Glutamatergic neuron (in vitro differentiated cells): ENCODE measurements around the gene SPIRE2. TPM values are rescaled to one million over a fixed set of nuclear protein-coding genes. Genes with fewer than 3 reads are reported as not detected.

Experiments used
- DNase-seq: peaks from one replicate; pipeline ENCODE4 v3.0.0; 2022
- H3K27ac Mint-ChIP-seq: one replicate; pipeline ENCODE4 v1.8.0; 2020; ENCODE audit warnings: mild to moderate bottlenecking, mixed read lengths, inconsistent platforms; ENCODE audit not compliant: unreplicated experiment
- H3K27me3 Mint-ChIP-seq: one replicate; pipeline ENCODE4 v1.8.0; 2020; ENCODE audit warnings: mild to moderate bottlenecking, moderate library complexity, mixed read lengths, inconsistent platforms; ENCODE audit not compliant: unreplicated experiment
- H3K36me3 Mint-ChIP-seq: one replicate; pipeline ENCODE4 v1.8.0; 2020; ENCODE audit warnings: mild to moderate bottlenecking, mixed read lengths, inconsistent platforms; ENCODE audit not compliant: unreplicated experiment
- H3K4me1 Mint-ChIP-seq: one replicate; pipeline ENCODE4 v1.8.0; 2020; ENCODE audit warnings: mild to moderate bottlenecking, low read depth, mixed read lengths, inconsistent platforms; ENCODE audit not compliant: unreplicated experiment
- H3K4me3 Mint-ChIP-seq: one replicate; pipeline ENCODE4 v1.8.0; 2020; ENCODE audit warnings: mild to moderate bottlenecking, mixed read lengths, inconsistent platforms; ENCODE audit not compliant: unreplicated experiment
- H3K9me3 Mint-ChIP-seq: one replicate; pipeline ENCODE4 v1.8.0; 2020; ENCODE audit warnings: mild to moderate bottlenecking, moderate library complexity, mixed read lengths, inconsistent platforms; ENCODE audit not compliant: unreplicated experiment
- total RNA-seq: library from RNA; stranded (reverse); fragmentation: NEBNext Ultra II Directional; extraction: Animal tissue kit (Norgen Biotek cat#: 25700); gene quantifications from one replicate; pipeline ENCODE4 v1.2.1, GENCODE V29; 2021; ENCODE audit not compliant: unreplicated experiment
- TF ChIP-seq, protein P1 (sequence below): fragments of 200-600 bp; sonication (generic); IDR thresholded peaks from one replicate; pipeline ENCODE4 v1.5.0; 2021; ENCODE audit not compliant: partially characterized antibody, unreplicated experiment

SPIRE2 gene
- total RNA-seq, 1 donor from 2014 or later, result 39.2 TPM

DNA sequence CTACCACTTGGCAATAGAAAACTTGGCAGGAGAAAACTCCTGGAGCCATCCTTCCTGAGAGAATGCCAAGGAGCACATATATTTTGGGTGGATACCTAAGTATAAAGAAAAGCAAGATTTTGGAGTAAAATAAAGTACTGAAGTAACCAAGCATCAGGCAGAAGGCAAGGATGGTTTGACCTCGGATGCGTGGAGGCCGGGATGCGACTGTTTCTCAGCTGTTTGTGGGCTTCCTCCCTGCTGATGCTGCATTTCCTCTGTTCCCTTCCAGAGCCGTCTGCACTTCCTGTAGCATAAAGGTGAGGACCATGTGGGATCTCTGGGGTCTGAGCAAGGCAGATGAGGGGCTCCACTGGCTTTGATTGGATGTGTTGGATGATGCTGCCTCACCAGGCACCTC, 39.6 kb downstream of the SPIRE2 start:
- Mint-ChIP-seq H3K27ac (no peak overlapping the region), H3K4me3 (no peak overlapping the region), H3K36me3 (peaks cover 6% of the 10 kb centered on the region), H3K27me3 (peaks cover 4% of the 10 kb centered on the region), H3K4me1 (peaks cover 18% of the 10 kb centered on the region), H3K9me3 (peaks cover 4% of the 10 kb centered on the region)
- TF ChIP-seq, protein P1, sequence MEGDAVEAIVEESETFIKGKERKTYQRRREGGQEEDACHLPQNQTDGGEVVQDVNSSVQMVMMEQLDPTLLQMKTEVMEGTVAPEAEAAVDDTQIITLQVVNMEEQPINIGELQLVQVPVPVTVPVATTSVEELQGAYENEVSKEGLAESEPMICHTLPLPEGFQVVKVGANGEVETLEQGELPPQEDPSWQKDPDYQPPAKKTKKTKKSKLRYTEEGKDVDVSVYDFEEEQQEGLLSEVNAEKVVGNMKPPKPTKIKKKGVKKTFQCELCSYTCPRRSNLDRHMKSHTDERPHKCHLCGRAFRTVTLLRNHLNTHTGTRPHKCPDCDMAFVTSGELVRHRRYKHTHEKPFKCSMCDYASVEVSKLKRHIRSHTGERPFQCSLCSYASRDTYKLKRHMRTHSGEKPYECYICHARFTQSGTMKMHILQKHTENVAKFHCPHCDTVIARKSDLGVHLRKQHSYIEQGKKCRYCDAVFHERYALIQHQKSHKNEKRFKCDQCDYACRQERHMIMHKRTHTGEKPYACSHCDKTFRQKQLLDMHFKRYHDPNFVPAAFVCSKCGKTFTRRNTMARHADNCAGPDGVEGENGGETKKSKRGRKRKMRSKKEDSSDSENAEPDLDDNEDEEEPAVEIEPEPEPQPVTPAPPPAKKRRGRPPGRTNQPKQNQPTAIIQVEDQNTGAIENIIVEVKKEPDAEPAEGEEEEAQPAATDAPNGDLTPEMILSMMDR, result no peak
- no peak for DNase-seq

DNA sequence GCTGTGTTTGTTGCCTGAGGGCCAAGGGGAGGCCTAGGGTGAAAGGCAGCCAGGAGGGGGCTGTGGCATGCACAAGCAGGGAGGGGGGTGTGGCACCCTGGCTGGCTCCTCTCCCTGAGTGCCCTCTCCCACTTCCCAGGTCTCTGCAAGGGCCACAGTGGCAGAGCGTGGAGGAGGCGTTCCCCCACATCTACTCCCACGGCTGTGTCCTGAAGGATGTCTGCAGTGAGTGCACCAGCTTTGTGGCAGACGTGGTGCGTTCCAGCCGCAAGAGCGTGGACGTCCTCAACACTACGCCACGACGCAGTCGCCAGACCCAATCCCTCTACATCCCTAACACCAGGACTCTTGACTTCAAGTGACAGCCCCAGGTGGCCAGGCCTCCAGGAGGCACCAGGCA, 41.6 kb downstream of the SPIRE2 start:
- Mint-ChIP-seq H3K9me3 (peaks cover 9% of the 10 kb centered on the region), H3K27me3 (no peaks in the 10 kb centered on the region), H3K4me3 (no peak overlapping the region), H3K36me3 (no peaks in the 10 kb centered on the region), H3K4me1 (no peaks in the 10 kb centered on the region), H3K27ac (no peak overlapping the region)
- TF ChIP-seq, protein P1, result no peak
- DNase-seq, result no peak

DNA sequence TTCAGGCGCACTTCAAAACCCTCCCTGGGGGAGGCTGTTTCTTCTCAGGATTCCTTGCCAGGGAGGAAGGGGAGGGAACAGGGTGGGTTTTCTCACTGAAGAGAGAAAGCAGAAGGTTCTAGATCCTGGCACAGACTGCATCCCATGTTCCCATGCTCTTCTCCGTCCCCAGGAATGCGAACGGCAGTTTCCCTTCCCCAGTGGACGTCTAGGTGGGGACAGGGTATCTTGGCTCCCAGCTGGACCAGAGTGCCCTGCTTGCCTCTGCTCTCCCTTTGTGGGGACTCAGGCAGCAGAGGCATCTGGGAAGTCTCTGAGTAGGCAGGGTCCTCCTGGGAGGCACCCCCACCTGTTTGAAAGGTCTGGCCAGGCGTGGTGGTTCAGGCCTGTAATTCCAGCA, 42.2 kb downstream of the SPIRE2 start:
- Mint-ChIP-seq H3K9me3 (peaks cover 10% of the 10 kb centered on the region), H3K4me3 (no peak overlapping the region), H3K36me3 (no peaks in the 10 kb centered on the region), H3K4me1 (peaks cover 2% of the 10 kb centered on the region), H3K27ac (no peak overlapping the region), H3K27me3 (no peaks in the 10 kb centered on the region)
- TF ChIP-seq, protein P1, result no peak
- no peak for DNase-seq

DNA sequence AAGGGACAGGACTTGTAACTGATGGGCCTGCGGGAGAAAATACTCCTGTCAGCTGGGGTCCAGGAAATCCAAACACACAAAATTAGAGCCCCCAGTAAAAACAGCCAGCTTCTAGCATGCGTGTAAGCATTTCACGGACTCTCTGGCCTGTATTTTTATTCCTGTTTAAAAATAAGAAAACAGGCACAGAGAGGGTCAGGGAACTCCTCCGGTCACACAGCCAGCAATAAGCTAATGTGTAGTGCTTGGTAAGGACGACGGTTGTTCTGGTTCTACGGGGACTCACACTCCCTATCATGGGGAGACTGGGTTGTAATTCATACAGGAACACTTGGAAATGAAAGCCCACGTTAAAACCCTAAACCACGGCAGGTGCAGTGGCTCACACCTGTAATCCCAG, 43.6 kb downstream of the SPIRE2 start:
- Mint-ChIP-seq H3K9me3 (peaks cover 10% of the 10 kb centered on the region), H3K4me3 (no peak overlapping the region), H3K27ac (no peak overlapping the region), H3K27me3 (no peaks in the 10 kb centered on the region), H3K4me1 (peaks cover 2% of the 10 kb centered on the region), H3K36me3 (no peaks in the 10 kb centered on the region)
- no peak for DNase-seq
- TF ChIP-seq, protein P1, result no peak

DNA sequence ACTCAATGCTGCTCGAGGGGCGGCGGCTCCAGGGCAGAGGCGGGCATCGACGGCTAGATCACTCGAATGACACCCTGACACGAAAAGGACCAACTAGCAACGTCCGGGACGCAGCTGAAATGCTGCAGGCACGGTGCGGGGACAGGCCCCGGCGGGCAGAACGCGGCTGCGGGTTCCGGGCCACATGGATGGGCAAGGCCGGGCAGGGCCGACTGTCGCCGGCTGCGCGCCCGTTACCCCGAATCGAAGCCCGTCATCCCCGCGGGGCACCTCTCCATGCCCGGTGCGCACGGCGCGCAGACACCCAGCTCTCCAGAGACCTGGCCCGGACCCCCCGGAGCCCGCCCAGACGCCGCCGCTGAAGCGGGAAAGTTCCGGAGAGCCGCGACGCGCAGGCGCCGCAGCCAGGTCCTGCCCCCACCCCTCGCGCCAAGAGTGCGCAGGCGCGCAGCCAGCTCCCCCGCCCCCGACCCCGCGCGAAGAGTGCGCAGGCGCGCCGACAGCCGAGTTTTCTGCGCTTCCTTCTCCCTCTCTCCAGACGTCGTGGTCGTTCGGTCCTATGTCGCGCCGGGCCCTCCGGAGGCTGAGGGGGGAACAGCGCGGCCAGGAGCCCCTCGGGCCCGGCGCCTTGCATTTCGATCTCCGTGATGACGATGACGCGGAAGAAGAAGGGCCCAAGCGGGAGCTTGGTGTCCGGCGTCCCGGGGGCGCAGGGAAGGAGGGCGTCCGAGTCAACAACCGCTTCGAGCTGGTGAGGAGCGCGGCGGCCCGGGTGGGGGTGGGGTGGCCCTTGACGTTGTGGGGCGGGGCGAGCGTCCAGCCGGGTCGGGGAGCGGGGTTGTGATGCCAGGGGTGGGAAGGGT, 45.1 kb downstream of the SPIRE2 start, which contains the start of gene TCF25:
Gene TCF25, plus strand, starts transcription at position 484 of the 863 bp plus-strand sequence. Its CDS starts 76 bp downstream, at position 560.
- H3K9me3 Mint-ChIP-seq, result peaks cover 7% of the 10 kb centered on the region
- peak within 1 kb of the TSS; percentile 97 for H3K27ac Mint-ChIP-seq
- peak within 1 kb of the TSS; percentile 92 for H3K4me3 Mint-ChIP-seq
- no peaks in the 10 kb centered on the region for H3K27me3 Mint-ChIP-seq
- TF ChIP-seq, protein P1, result peak; percentile 31
- peaks cover 2% of the 10 kb centered on the region for H3K4me1 Mint-ChIP-seq
- peak; percentile 90 for DNase-seq
- H3K36me3 Mint-ChIP-seq, result no peaks in the 10 kb centered on the region
